Progenitor cell of endocrine pancreas (in vitro differentiated cells): ENCODE data around the gene ANKRD23. TPM values are rescaled to one million over a fixed set of nuclear protein-coding genes. Genes with fewer than 3 reads are reported as not detected.

Experiments
- DNase-seq: peaks from one replicate; pipeline ENCODE4 v3.0.0; 2021; ENCODE audit warnings: low spot score; ENCODE audit not compliant: unreplicated experiment
- H3K27ac Mint-ChIP-seq: 2 replicates; pipeline ENCODE4 v1.8.0; 2021; ENCODE audit warnings: mild to moderate bottlenecking, moderate library complexity, mixed read lengths
- H3K27me3 Mint-ChIP-seq: 2 replicates; pipeline ENCODE4 v1.8.0; 2021; ENCODE audit warnings: mixed read lengths
- H3K36me3 Mint-ChIP-seq: 2 replicates; pipeline ENCODE4 v1.8.0; 2022; ENCODE audit warnings: mixed read lengths; ENCODE audit not compliant: insufficient read depth
- H3K4me1 Mint-ChIP-seq: 2 replicates; pipeline ENCODE4 v1.8.0; 2021; ENCODE audit warnings: low read depth, mixed read lengths
- H3K4me3 Mint-ChIP-seq: 2 replicates; pipeline ENCODE4 v1.8.0; 2021; ENCODE audit warnings: low read depth, mild to moderate bottlenecking, moderate library complexity, mixed read lengths
- H3K9me3 Mint-ChIP-seq: 2 replicates; pipeline ENCODE4 v1.8.0; 2021; ENCODE audit warnings: low read depth, mixed read lengths
- total RNA-seq: library from RNA; stranded (reverse); gene quantifications from 2 replicates; pipeline ENCODE4 v1.2.1, GENCODE V29; 2021
- TF ChIP-seq, protein P1 (sequence below): fragments of 200-600 bp; sonication (generic); IDR thresholded peaks from one replicate; pipeline ENCODE4 v1.5.0; 2021; ENCODE audit warnings: antibody characterized with exemption, mild to moderate bottlenecking; ENCODE audit not compliant: unreplicated experiment

ANKRD23 gene
- total RNA-seq, 1 donor from 2014 or later, result 8.3 TPM

DNA sequence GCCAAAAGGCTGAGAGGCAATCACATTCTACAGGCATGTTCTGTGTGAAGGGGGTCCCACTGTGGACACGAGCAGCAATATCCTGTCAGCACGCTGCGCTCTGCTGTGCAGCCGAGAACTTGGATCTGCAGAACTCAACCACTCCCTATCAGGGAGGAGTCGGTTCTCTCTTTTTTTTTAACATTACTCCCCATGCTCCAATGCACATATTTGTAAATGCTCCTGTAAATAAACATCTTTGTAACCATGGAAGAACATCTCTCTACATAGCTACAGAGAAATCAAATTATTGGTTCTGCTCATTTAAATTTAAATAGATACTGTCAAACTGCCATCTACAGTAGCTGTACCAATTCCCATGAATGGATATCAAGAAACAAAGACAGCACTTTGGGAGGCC, 3.0 kb upstream of the ANKRD23 start:
- Mint-ChIP-seq H3K27me3 (no peaks in the 10 kb centered on the region), H3K4me1 (no peaks in the 10 kb centered on the region), H3K9me3 (no peaks in the 10 kb centered on the region), H3K4me3 (no peak overlapping the region), H3K27ac (no peak overlapping the region), H3K36me3 (peaks cover 14% of the 10 kb centered on the region)
- TF ChIP-seq, protein P1, sequence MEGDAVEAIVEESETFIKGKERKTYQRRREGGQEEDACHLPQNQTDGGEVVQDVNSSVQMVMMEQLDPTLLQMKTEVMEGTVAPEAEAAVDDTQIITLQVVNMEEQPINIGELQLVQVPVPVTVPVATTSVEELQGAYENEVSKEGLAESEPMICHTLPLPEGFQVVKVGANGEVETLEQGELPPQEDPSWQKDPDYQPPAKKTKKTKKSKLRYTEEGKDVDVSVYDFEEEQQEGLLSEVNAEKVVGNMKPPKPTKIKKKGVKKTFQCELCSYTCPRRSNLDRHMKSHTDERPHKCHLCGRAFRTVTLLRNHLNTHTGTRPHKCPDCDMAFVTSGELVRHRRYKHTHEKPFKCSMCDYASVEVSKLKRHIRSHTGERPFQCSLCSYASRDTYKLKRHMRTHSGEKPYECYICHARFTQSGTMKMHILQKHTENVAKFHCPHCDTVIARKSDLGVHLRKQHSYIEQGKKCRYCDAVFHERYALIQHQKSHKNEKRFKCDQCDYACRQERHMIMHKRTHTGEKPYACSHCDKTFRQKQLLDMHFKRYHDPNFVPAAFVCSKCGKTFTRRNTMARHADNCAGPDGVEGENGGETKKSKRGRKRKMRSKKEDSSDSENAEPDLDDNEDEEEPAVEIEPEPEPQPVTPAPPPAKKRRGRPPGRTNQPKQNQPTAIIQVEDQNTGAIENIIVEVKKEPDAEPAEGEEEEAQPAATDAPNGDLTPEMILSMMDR, result no peak
- DNase-seq, result no peak

DNA sequence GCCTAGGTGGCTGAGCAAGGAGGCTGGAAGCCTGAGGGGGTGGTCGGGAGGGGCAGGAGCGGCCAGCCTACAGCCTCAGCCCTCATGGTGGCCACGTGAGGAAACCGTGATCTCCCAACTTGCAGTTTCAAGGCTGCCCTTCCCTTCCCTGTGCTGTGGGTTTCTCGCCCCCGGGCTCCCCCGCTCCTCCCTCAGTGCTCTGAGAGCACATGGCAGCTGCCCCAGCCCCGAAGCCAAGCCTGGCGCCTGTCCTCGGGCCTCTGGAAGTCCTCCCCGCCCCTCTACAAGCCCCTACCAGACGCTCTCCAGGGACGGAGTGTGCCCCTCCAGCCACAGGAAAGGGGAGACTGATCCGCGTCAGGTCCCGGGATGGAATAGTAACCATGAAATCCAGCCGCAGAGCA, 586 bp upstream of the ANKRD23 start:
- Mint-ChIP-seq H3K9me3 (no peaks in the 10 kb centered on the region), H3K27me3 (no peaks in the 10 kb centered on the region), H3K27ac (no peak overlapping the region), H3K4me3 (no peak overlapping the region), H3K4me1 (no peaks in the 10 kb centered on the region), H3K36me3 (peaks cover 8% of the 10 kb centered on the region)
- TF ChIP-seq, protein P1, result no peak
- no peak for DNase-seq

DNA sequence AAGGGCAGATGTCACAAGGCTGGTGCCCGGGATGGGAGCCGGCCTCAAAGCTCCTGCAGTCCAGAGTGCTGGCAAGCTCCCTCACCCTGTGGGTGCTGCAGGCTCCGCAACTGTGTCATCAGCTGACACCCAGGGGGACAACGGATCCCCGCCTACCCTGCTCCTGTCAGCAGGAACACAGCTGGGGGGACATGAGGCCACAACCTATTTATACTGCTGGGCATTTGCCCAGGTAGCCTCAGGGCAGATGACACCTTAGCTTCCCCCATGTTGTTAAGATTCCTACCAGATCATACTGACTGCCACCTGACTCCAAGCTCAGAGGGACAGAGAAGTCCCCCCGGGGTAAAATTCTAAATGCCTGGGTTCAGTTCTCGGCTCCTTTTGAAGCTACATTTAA, 1.2 kb downstream of the ANKRD23 start:
- no peaks in the 10 kb centered on the region for H3K9me3 Mint-ChIP-seq
- no peaks in the 10 kb centered on the region for H3K4me1 Mint-ChIP-seq
- H3K27ac Mint-ChIP-seq, result no peak overlapping the region
- no peak overlapping the region for H3K4me3 Mint-ChIP-seq
- TF ChIP-seq, protein P1, result no peak
- H3K36me3 Mint-ChIP-seq, result peaks cover 4% of the 10 kb centered on the region
- H3K27me3 Mint-ChIP-seq, result no peaks in the 10 kb centered on the region
- no peak for DNase-seq

DNA sequence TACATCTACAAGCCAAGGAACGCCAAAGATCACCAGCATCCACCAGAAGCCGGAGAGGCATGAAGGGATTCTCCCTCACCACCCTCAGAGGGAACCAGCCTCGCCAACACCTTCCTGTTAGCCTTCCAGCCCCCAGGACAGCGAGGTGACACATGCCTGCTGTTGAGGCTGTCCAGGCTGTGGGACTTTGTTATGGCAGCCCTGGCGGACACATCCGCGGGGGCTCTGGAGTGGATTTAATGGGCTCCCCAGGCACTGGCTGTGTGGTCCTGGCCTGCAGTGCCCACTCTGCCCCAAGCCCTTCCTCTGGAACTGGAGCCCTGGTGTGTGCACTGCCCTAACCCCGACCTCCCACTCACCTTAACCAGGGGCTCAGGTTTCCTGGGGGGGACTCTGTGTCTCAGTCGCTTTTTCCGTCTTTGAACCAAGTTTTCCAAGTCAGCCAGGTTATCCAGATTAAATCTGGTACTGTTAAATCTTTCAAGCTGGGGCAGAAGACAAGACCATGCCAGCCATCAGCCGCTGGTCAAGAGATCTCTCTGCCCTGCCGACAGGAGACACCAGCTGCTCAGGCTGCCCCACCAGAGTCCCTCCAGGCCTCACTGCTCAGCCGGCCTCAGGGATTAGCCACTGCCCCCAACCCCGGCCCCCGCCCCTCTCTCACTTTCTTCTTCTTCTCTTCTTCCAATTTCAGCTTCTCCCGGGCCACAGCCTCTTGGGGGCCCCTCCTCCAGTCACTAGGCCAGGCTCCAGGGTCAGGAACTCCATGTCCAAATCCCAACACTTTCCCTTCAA, 1.9 kb downstream of the ANKRD23 start:
- Mint-ChIP-seq H3K27me3 (no peaks in the 10 kb centered on the region), H3K4me3 (no peak overlapping the region), H3K27ac (no peak overlapping the region), H3K9me3 (no peaks in the 10 kb centered on the region), H3K4me1 (no peaks in the 10 kb centered on the region), H3K36me3 (peaks cover 2% of the 10 kb centered on the region)
- TF ChIP-seq, protein P1, result no peak
- no peak for DNase-seq

DNA sequence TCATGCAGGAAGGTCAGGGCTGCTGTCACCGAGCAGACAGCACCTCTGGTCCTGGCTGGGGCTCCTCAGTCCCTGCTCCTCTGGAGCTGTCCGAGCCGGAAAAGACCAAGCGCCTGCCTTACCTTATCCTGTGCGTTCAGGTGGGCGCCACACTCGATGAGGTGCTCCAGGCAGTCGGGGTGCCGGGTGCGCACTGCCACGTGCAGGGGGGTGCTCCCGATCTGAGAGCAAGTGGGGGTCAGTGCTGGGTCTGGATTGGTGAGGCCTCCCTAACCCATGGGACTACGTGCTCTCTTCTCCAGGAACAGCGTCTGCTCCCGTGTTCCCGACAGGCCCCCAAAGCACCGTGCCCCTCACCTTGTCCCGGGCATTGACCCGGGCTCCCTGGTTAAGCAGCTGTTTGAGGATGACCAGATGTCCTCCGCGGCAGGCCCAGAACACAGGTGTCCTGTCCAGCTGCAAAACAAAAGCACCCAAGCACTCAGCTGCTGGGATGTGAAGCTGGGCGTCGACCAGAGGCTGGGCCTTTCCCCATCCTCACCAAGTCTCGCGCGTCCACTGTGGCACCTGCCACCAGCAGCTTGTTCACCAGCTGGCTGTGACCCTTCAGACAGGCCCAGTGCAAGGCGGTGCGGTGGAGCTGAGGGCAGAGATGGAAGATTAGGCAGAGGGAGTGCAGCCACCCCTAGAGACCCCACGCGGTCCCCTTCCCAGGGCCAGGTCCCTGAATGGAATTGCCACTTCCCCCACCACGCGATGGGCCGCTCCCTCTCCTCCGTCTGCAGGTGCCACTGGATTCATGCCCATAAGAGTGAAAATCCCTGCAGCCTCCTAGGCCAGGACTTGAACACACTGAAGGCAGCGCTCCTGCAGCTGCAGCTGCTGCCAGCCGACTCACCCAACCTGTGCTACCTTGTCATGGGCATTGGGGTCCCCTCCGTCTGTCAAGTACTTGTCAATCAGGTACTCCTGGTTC, 3.7 kb downstream of the ANKRD23 start:
- TF ChIP-seq, protein P1, result no peak
- H3K36me3 Mint-ChIP-seq, result peaks cover 5% of the 10 kb centered on the region
- no peak for DNase-seq
- H3K9me3 Mint-ChIP-seq, result no peaks in the 10 kb centered on the region
- no peak overlapping the region for H3K4me3 Mint-ChIP-seq
- peak overlapping the region; percentile 62 for H3K27ac Mint-ChIP-seq
- H3K4me1 Mint-ChIP-seq, result no peaks in the 10 kb centered on the region
- H3K27me3 Mint-ChIP-seq, result no peaks in the 10 kb centered on the region
